Spleen (tissue), 11 donors: Measurements from ENCODE around the gene UTS2R. TPM values are rescaled to one million over a fixed set of nuclear protein-coding genes. Genes with fewer than 3 reads are reported as not detected.

Source experiments
- DNase-seq: peaks from one replicate; pipeline ENCODE4 v3.0.0-alpha.2; 2020
- H3K27ac ChIP-seq, 8 donors: fragments of 200-600 bp; sonication (generic) in 7 of 8; 1 replicate in 4 of 8; 2 replicates in 4 of 8; pipeline versions ENCODE4 v1.5.0 to v1.8.0; 2016 to 2021; ENCODE audit warnings: inconsistent platforms in 4 of 8, mild to moderate bottlenecking in 4 of 8, moderate library complexity in 1 of 8
- H3K27me3 ChIP-seq, 7 donors: fragments of 200-600 bp; sonication (generic) in 6 of 7; replicated peaks in 1 of 7; 1 replicate in 4 of 7; 2 replicates in 3 of 7; pipeline versions ENCODE4 v1.5.0 to v1.8.0; 2016 to 2021; ENCODE audit warnings: inconsistent platforms in 3 of 7, mild to moderate bottlenecking in 1 of 7
- H3K36me3 ChIP-seq, 6 donors: fragments of 200-600 bp; sonication (generic) in 5 of 6; 1 replicate in 4 of 6; 2 replicates in 2 of 6; pipeline versions ENCODE4 v1.5.0 to v1.8.0; 2016 to 2021; ENCODE audit warnings: inconsistent platforms in 2 of 6
- H3K4me1 ChIP-seq, 6 donors: fragments of 200-600 bp; sonication (generic) in 5 of 6; 1 replicate in 3 of 6; 2 replicates in 3 of 6; pipeline versions ENCODE4 v1.5.0 to v1.8.0; 2016 to 2021; ENCODE audit warnings: inconsistent platforms in 3 of 6
- H3K4me3 ChIP-seq, 8 donors: fragments of 200-600 bp; sonication (generic) in 7 of 8; 1 replicate in 4 of 8; 2 replicates in 4 of 8; pipeline versions ENCODE4 v1.5.0 to v1.8.0; 2016 to 2021; ENCODE audit warnings: inconsistent platforms in 4 of 8, mild to moderate bottlenecking in 4 of 8, moderate library complexity in 2 of 8
- H3K9me3 ChIP-seq, 8 donors: fragments of 200-600 bp; sonication (generic) in 7 of 8; 1 replicate in 4 of 8; 2 replicates in 4 of 8; pipeline versions ENCODE4 v1.5.0 to v1.8.0; 2016 to 2021; ENCODE audit warnings: inconsistent platforms in 4 of 8
- CTCF ChIP-seq, 11 experiments: fragments of 200-600 bp in 7 of 11; fragments of 450-650 bp in 4 of 11; sonication (generic) in 4 of 11; IDR thresholded peaks in 8 of 11; conservative IDR thresholded peaks in 3 of 11; 1 replicate in 7 of 11; 2 replicates in 4 of 11; pipeline versions ENCODE4 v1.4.0 to v1.8.0; 2016 to 2021; ENCODE audit warnings: antibody characterized with exemption in 11 of 11, inconsistent platforms in 4 of 11, mild to moderate bottlenecking in 1 of 11
- POLR2A ChIP-seq, 3 donors: fragments of 450-650 bp; IDR thresholded peaks; one replicate each; pipeline ENCODE4 v1.5.1; 2017; ENCODE audit warnings: antibody characterized with exemption in 3 of 3, mild to moderate bottlenecking in 1 of 3
- POLR2AphosphoS5 ChIP-seq, 3 donors: sonication (generic); formaldehyde crosslinking; IDR thresholded peaks; one replicate each; pipeline ENCODE4 v1.5.1; 2017; ENCODE audit warnings: antibody characterized with exemption in 3 of 3
- WGBS, 5 donors: extraction: QIAGEN DNeasy Blood & Tissue Kit in 3 of 5; methylation state at CpG; one replicate each; pipeline versions ENCODE4 v1.1.5 to v1.1.7; 2013 to 2018; 5-methylcytosine and 5-hydroxymethylcytosine counted together
- intact Hi-C: fragments of 100-400 bp; cut with DNase I; formaldehyde crosslinking; loops from one replicate; pipeline ENCODE4 v1.15.0; 2023; ENCODE audit warnings: low total_unique reads
- polyA plus RNA-seq, 3 donors: library from polyadenylated mRNA; stranded (reverse); fragments of 200-250 nt; gene quantifications; one replicate each; pipeline ENCODE4 v1.2.1, GENCODE V29; 2013
- total RNA-seq, 7 donors: library from RNA; depleted of rRNA in 3 of 7; stranded (reverse); fragments of >200 nt in 3 of 7; fragmentation: NEBNext Ultra II Directional in 4 of 7; extraction: Animal tissue kit (Norgen Biotek cat#: 25700) in 4 of 7; gene quantifications; one replicate each; pipeline versions ENCODE4 v1.1.0 to v1.2.1, GENCODE V29; 2016 to 2021
- donor health status: healthy with polysubstance abuse.
- donor health status: DM: no; HTN: no; CAD: no; lungs with moderate emphysema.
- donor health status: DM: no; HTN: no; CAD: no.
- donor health status: Bipolar disorder and iron deficiency.
- donor health status: healthy.
- donor health status: DM: no; HTN: no; CAD: no.
- donor health status: DM: yes; HTN: yes; CAD: no.

UTS2R gene
- total and polyA plus RNA-seq, 10 donors: 0.26 to 3.1 (median 0.60) TPM; not detected in 5

- Histone ChIP-seq H3K4me3 (peak overlapping the region in 1 of 8 donors; percentile 14), H3K36me3 (peaks cover 0 to 29% (median 9%) of the 10 kb centered on the region in 6 donors), H3K9me3 (no peaks in the 10 kb centered on the region), H3K4me1 (peaks cover 15 to 51% (median 34%) of the 10 kb centered on the region in 6 donors), H3K27ac (no peak overlapping the region), H3K27me3 (no peaks in the 10 kb centered on the region)
- TF ChIP-seq POLR2AphosphoS5 (IDR thresholded peaks at IDR 0.05) (peak in 2 of 3 donors; percentile 30 to 64), POLR2A (IDR thresholded peaks at IDR 0.05) (no peak), CTCF (IDR thresholded peaks at IDR 0.05 in 8 of 11, conservative IDR thresholded peaks at IDR 0.05 in 3 of 11) (peak; percentile 23 to 80 (median 70))
- intact Hi-C loops: loop anchor here (2.0 kb wide), 1 partner anchor 64 kb away; no protein-coding TSS in a partner anchor
- DNase-seq: peak; percentile 88
- WGBS, 5 donors: 21 to 28% (median 25%) methylated on average over 37 to 38 of the region's 38 CpGs
These were observed 43.1 kb downstream of the UTS2R start for GRCh38 chr17:82414548-82415281.

GRCh38 chr17:82415336-82415735 lies 43.8 kb downstream of the UTS2R start:
- Histone ChIP-seq H3K4me1 (peaks cover 18 to 58% (median 38%) of the 10 kb centered on the region in 6 donors), H3K36me3 (peaks cover 0 to 27% (median 6%) of the 10 kb centered on the region in 6 donors), H3K27ac (no peak overlapping the region), H3K9me3 (no peaks in the 10 kb centered on the region), H3K4me3 (no peak overlapping the region), H3K27me3 (no peaks in the 10 kb centered on the region)
- TF ChIP-seq POLR2A (IDR thresholded peaks at IDR 0.05) (no peak), POLR2AphosphoS5 (IDR thresholded peaks at IDR 0.05) (no peak), CTCF (IDR thresholded peaks at IDR 0.05 in 8 of 11, conservative IDR thresholded peaks at IDR 0.05 in 3 of 11) (no peak)
- WGBS, 5 donors: 85 to 94% (median 90%) methylated on average over 26 of the region's 26 CpGs
- no peak for DNase-seq
- intact Hi-C loops: loop anchor here (2.0 kb wide), 1 partner anchor 65 kb away; no protein-coding TSS in a partner anchor

- 88 to 91% (median 90%) methylated on average over 9 of the region's 9 CpGs for WGBS, 5 donors
- no peak overlapping the region for H3K4me3 ChIP-seq
- no peaks in the 10 kb centered on the region for H3K9me3 ChIP-seq
- H3K36me3 ChIP-seq: peaks cover 0 to 29% (median 7%) of the 10 kb centered on the region in 6 donors
- TF ChIP-seq CTCF (IDR thresholded peaks at IDR 0.05 in 8 of 11, conservative IDR thresholded peaks at IDR 0.05 in 3 of 11): no peak
- TF ChIP-seq POLR2AphosphoS5 (IDR thresholded peaks at IDR 0.05): no peak
- no peak for TF ChIP-seq POLR2A (IDR thresholded peaks at IDR 0.05)
- no peak for DNase-seq
- intact Hi-C loops: loop anchor here (2.0 kb wide), 1 partner anchor 65 kb away; no protein-coding TSS in a partner anchor
- no peak overlapping the region for H3K27ac ChIP-seq
- peaks cover 18 to 58% (median 38%) of the 10 kb centered on the region in 6 donors for H3K4me1 ChIP-seq
- H3K27me3 ChIP-seq: no peaks in the 10 kb centered on the region
These were observed 44.2 kb downstream of the UTS2R start for GRCh38 chr17:82415786-82416185.

GRCh38 chr17:82416264-82416663 lies 44.7 kb downstream of the UTS2R start:
- Histone ChIP-seq H3K4me3 (no peak overlapping the region), H3K27ac (no peak overlapping the region), H3K36me3 (peaks cover 0 to 32% (median 7%) of the 10 kb centered on the region in 6 donors), H3K27me3 (no peaks in the 10 kb centered on the region), H3K4me1 (peaks cover 18 to 58% (median 38%) of the 10 kb centered on the region in 6 donors), H3K9me3 (no peaks in the 10 kb centered on the region)
- DNase-seq: no peak
- intact Hi-C loops: no loop called here
- TF ChIP-seq POLR2AphosphoS5 (IDR thresholded peaks at IDR 0.05) (no peak), POLR2A (IDR thresholded peaks at IDR 0.05) (no peak), CTCF (IDR thresholded peaks at IDR 0.05 in 8 of 11, conservative IDR thresholded peaks at IDR 0.05 in 3 of 11) (no peak)
- 88 to 96% (median 91%) methylated on average over 4 of the region's 4 CpGs for WGBS, 5 donors
